Measurements from ENCODE around the gene TMEM18.
A peak's percentile ranks its signal among the peaks of the same experiment; 100 is the strongest.

Gene TMEM18

GRCh38 chr2:643334-643733 lies 33.9 kb downstream of the TMEM18 start:
- H3K36me3 Mint-ChIP-seq, result no peaks in the 10 kb centered on the region
- peaks cover 7% of the 10 kb centered on the region for H3K27me3 Mint-ChIP-seq

GRCh38 chr2:641872-642815 lies 35.1 kb downstream of the TMEM18 start:
- Mint-ChIP-seq H3K36me3 (no peaks in the 10 kb centered on the region), H3K27me3 (peaks cover 7% of the 10 kb centered on the region), H3K4me1 (ENCODE audit: low read depth) (peaks cover under 1% of the 10 kb centered on the region), H3K27ac (no peak overlapping the region), H3K4me3 (no peak overlapping the region), H3K9me3 (ENCODE audit: low read depth) (no peaks in the 10 kb centered on the region)

More at GRCh38 chr2:643334-643733, 33.9 kb downstream of the TMEM18 start:
- H3K4me3 Mint-ChIP-seq, result no peak overlapping the region
- H3K4me1 Mint-ChIP-seq (ENCODE audit: low read depth), result no peaks in the 10 kb centered on the region
- no peaks in the 10 kb centered on the region for H3K9me3 Mint-ChIP-seq (ENCODE audit: low read depth)
- H3K27ac Mint-ChIP-seq, result no peak overlapping the region

- peaks cover 4% of the 10 kb centered on the region for H3K27me3 Mint-ChIP-seq
- no peak overlapping the region for H3K27ac Mint-ChIP-seq
These were observed 35.9 kb downstream of the TMEM18 start for GRCh38 chr2:641164-641871.

GRCh38 chr2:639703-640102 lies 37.5 kb downstream of the TMEM18 start:
- Mint-ChIP-seq H3K4me1 (ENCODE audit: low read depth) (peaks cover 5% of the 10 kb centered on the region), H3K4me3 (no peak overlapping the region), H3K9me3 (ENCODE audit: low read depth) (no peaks in the 10 kb centered on the region), H3K36me3 (no peaks in the 10 kb centered on the region), H3K27me3 (peaks cover 6% of the 10 kb centered on the region), H3K27ac (no peak overlapping the region)

More at GRCh38 chr2:641164-641871, 35.9 kb downstream of the TMEM18 start:
- Mint-ChIP-seq H3K4me3 (no peak overlapping the region), H3K9me3 (ENCODE audit: low read depth) (no peaks in the 10 kb centered on the region), H3K36me3 (no peaks in the 10 kb centered on the region), H3K4me1 (ENCODE audit: low read depth) (peaks cover 4% of the 10 kb centered on the region)

- Mint-ChIP-seq H3K36me3 (no peaks in the 10 kb centered on the region), H3K4me3 (no peak overlapping the region), H3K27ac (no peak overlapping the region), H3K4me1 (ENCODE audit: low read depth) (peaks cover 5% of the 10 kb centered on the region), H3K9me3 (ENCODE audit: low read depth) (no peaks in the 10 kb centered on the region), H3K27me3 (peaks cover 2% of the 10 kb centered on the region)
These were observed 39.4 kb downstream of the TMEM18 start for GRCh38 chr2:637804-638203.

GRCh38 chr2:637406-637776 lies 39.8 kb downstream of the TMEM18 start:
- H3K36me3 Mint-ChIP-seq, result no peaks in the 10 kb centered on the region
- H3K4me3 Mint-ChIP-seq, result peak overlapping the region; percentile 78

GRCh38 chr2:636641-637405 lies 40.4 kb downstream of the TMEM18 start:
- Mint-ChIP-seq H3K4me3 (peak overlapping the region; percentile 78), H3K36me3 (no peaks in the 10 kb centered on the region), H3K27ac (peak overlapping the region; percentile 89), H3K9me3 (ENCODE audit: low read depth) (no peaks in the 10 kb centered on the region), H3K27me3 (peaks cover 2% of the 10 kb centered on the region), H3K4me1 (ENCODE audit: low read depth) (peaks cover 5% of the 10 kb centered on the region)

More at GRCh38 chr2:637406-637776, 39.8 kb downstream of the TMEM18 start:
- peaks cover 2% of the 10 kb centered on the region for H3K27me3 Mint-ChIP-seq
- H3K27ac Mint-ChIP-seq, result no peak overlapping the region
- H3K9me3 Mint-ChIP-seq (ENCODE audit: low read depth), result no peaks in the 10 kb centered on the region
- peaks cover 5% of the 10 kb centered on the region for H3K4me1 Mint-ChIP-seq (ENCODE audit: low read depth)

GRCh38 chr2:635687-636621 lies 41.3 kb downstream of the TMEM18 start:
- Mint-ChIP-seq H3K9me3 (ENCODE audit: low read depth) (no peaks in the 10 kb centered on the region), H3K4me3 (peak overlapping the region; percentile 74), H3K36me3 (no peaks in the 10 kb centered on the region), H3K27me3 (peaks cover 2% of the 10 kb centered on the region), H3K4me1 (ENCODE audit: low read depth) (peaks cover 5% of the 10 kb centered on the region), H3K27ac (no peak overlapping the region)

GRCh38 chr2:634636-635388 lies 42.4 kb downstream of the TMEM18 start:
- peaks cover 5% of the 10 kb centered on the region for H3K4me1 Mint-ChIP-seq (ENCODE audit: low read depth)
- no peak overlapping the region for H3K4me3 Mint-ChIP-seq
- no peaks in the 10 kb centered on the region for H3K36me3 Mint-ChIP-seq
- H3K27ac Mint-ChIP-seq, result no peak overlapping the region
- H3K9me3 Mint-ChIP-seq (ENCODE audit: low read depth), result no peaks in the 10 kb centered on the region
- H3K27me3 Mint-ChIP-seq, result peaks cover 2% of the 10 kb centered on the region

- Mint-ChIP-seq H3K36me3 (no peaks in the 10 kb centered on the region), H3K27me3 (peaks cover 2% of the 10 kb centered on the region), H3K4me3 (no peak overlapping the region), H3K9me3 (ENCODE audit: low read depth) (no peaks in the 10 kb centered on the region), H3K27ac (no peak overlapping the region), H3K4me1 (ENCODE audit: low read depth) (peaks cover 5% of the 10 kb centered on the region)
These were observed 43.2 kb downstream of the TMEM18 start for GRCh38 chr2:634041-634440.

- peaks cover 2% of the 10 kb centered on the region for H3K27me3 Mint-ChIP-seq
- no peak overlapping the region for H3K4me3 Mint-ChIP-seq
- no peaks in the 10 kb centered on the region for H3K36me3 Mint-ChIP-seq
- H3K27ac Mint-ChIP-seq, result no peak overlapping the region
- H3K9me3 Mint-ChIP-seq (ENCODE audit: low read depth), result no peaks in the 10 kb centered on the region
- H3K4me1 Mint-ChIP-seq (ENCODE audit: low read depth), result peaks cover 5% of the 10 kb centered on the region
These were observed 43.8 kb downstream of the TMEM18 start for GRCh38 chr2:633371-633770.

- H3K4me1 Mint-ChIP-seq (ENCODE audit: low read depth), result peaks cover 5% of the 10 kb centered on the region
- H3K9me3 Mint-ChIP-seq (ENCODE audit: low read depth), result no peaks in the 10 kb centered on the region
- H3K27me3 Mint-ChIP-seq, result peaks cover 2% of the 10 kb centered on the region
- no peaks in the 10 kb centered on the region for H3K36me3 Mint-ChIP-seq
- H3K4me3 Mint-ChIP-seq, result no peak overlapping the region
- no peak overlapping the region for H3K27ac Mint-ChIP-seq
These were observed 44.7 kb downstream of the TMEM18 start for GRCh38 chr2:632471-632870.

- peaks cover 2% of the 10 kb centered on the region for H3K27me3 Mint-ChIP-seq
- no peaks in the 10 kb centered on the region for H3K9me3 Mint-ChIP-seq (ENCODE audit: low read depth)
- no peak overlapping the region for H3K4me3 Mint-ChIP-seq
- no peak overlapping the region for H3K27ac Mint-ChIP-seq
- H3K36me3 Mint-ChIP-seq, result no peaks in the 10 kb centered on the region
- peaks cover 1% of the 10 kb centered on the region for H3K4me1 Mint-ChIP-seq (ENCODE audit: low read depth)
These were observed 45.5 kb downstream of the TMEM18 start for GRCh38 chr2:631741-632140.
